ENCODE data around the gene RBM42.

- no peak for TF ChIP-seq POLR2A (IDR thresholded peaks at IDR 0.05)
- TF ChIP-seq, protein P1, sequence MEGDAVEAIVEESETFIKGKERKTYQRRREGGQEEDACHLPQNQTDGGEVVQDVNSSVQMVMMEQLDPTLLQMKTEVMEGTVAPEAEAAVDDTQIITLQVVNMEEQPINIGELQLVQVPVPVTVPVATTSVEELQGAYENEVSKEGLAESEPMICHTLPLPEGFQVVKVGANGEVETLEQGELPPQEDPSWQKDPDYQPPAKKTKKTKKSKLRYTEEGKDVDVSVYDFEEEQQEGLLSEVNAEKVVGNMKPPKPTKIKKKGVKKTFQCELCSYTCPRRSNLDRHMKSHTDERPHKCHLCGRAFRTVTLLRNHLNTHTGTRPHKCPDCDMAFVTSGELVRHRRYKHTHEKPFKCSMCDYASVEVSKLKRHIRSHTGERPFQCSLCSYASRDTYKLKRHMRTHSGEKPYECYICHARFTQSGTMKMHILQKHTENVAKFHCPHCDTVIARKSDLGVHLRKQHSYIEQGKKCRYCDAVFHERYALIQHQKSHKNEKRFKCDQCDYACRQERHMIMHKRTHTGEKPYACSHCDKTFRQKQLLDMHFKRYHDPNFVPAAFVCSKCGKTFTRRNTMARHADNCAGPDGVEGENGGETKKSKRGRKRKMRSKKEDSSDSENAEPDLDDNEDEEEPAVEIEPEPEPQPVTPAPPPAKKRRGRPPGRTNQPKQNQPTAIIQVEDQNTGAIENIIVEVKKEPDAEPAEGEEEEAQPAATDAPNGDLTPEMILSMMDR (IDR thresholded peaks at IDR 0.05) = no peak
Observed at GRCh38 chr19:35595928-35596327, 32.9 kb upstream of the RBM42 start.
